SK-N-SH treated with all-trans-retinoic acid at 6 μM for 48 hours (cell line): ENCODE measurements around the gene RAB5IF.

ENCODE experiments used
- OSR1 ChIP-seq: fragments of 250-450 bp; sonication (Bioruptor Pico); IDR thresholded peaks from 2 replicates; pipeline ENCODE4 v1.8.0; 2022; ENCODE audit warnings: moderate library complexity, mild to moderate bottlenecking, inconsistent platforms
- RARB ChIP-seq: fragments of 250-450 bp; sonication (Bioruptor Pico); IDR thresholded peaks from 2 replicates; pipeline ENCODE4 v1.8.0; 2021; ENCODE audit warnings: mild to moderate bottlenecking, moderate library complexity
- TOX ChIP-seq: fragments of 250-450 bp; sonication (Bioruptor Pico); IDR thresholded peaks from 2 replicates; pipeline ENCODE4 v1.8.0; 2021; ENCODE audit warnings: mild to moderate bottlenecking, moderate library complexity, borderline replicate concordance
- ZNF565 ChIP-seq: fragments of 450-650 bp; formaldehyde crosslinking; conservative IDR thresholded peaks from 2 replicates; pipeline ENCODE4 v1.5.0; 2020; ENCODE audit warnings: low read depth, mild to moderate bottlenecking, moderate library complexity

GRCh38 chr20:36647196-36648121, 41.9 kb downstream of the RAB5IF start:
- no peak for TF ChIP-seq ZNF565 (CRISPR knock-in tag)
- TF ChIP-seq RARB (CRISPR knock-in tag) = no peak
- TF ChIP-seq OSR1 (CRISPR knock-in tag) = no peak
- no peak for TF ChIP-seq TOX (CRISPR knock-in tag)
